ENCODE results near the gene USP22. TPM values are rescaled to one million over a fixed set of nuclear protein-coding genes. Genes with fewer than 3 reads are reported as not detected.

Gene USP22
- total and polyA plus RNA-seq, 10 donors: 21.7 to 200 (median 156) TPM

GRCh38 chr17:21002309-21003006 lies 40.4 kb downstream of the USP22 start:
- H3K36me3 ChIP-seq: peaks cover 0 to 98% (median 72%) of the 10 kb centered on the region in 6 donors
- intact Hi-C loops (cut with DNase I; ENCODE audit: low total_unique reads): no loop called here
- peak; percentile 58 for DNase-seq
- 90 to 96% (median 91%) methylated on average over 26 of the region's 26 CpGs for WGBS, 5 donors
- H3K9me3 ChIP-seq: no peaks in the 10 kb centered on the region
- peaks cover 5 to 84% (median 38%) of the 10 kb centered on the region in 6 donors for H3K4me1 ChIP-seq
- TF ChIP-seq POLR2AphosphoS5 (IDR thresholded peaks at IDR 0.05) (peak in 1 of 3 donors; percentile 58), POLR2A (IDR thresholded peaks at IDR 0.05) (no peak)
- H3K4me3 ChIP-seq: no peak overlapping the region
- peak overlapping the region in 3 of 8 donors; percentile 6 to 71 (median 34) for H3K27ac ChIP-seq
- no peaks in the 10 kb centered on the region for H3K27me3 ChIP-seq (replicated peaks in 1 of 7)

- Histone ChIP-seq H3K36me3 (peaks cover 0 to 92% (median 65%) of the 10 kb centered on the region in 6 donors), H3K27me3 (replicated peaks in 1 of 7) (no peaks in the 10 kb centered on the region), H3K9me3 (no peaks in the 10 kb centered on the region), H3K4me3 (no peak overlapping the region), H3K27ac (peak overlapping the region in 6 of 8 donors; percentile 6 to 36 (median 24)), H3K4me1 (peaks cover 5 to 88% (median 38%) of the 10 kb centered on the region in 6 donors)
- intact Hi-C loops (cut with DNase I; ENCODE audit: low total_unique reads): no loop called here
- TF ChIP-seq CTCF (IDR thresholded peaks at IDR 0.05 in 8 of 11, conservative IDR thresholded peaks at IDR 0.05 in 3 of 11) (no peak), POLR2A (IDR thresholded peaks at IDR 0.05) (no peak), POLR2AphosphoS5 (IDR thresholded peaks at IDR 0.05) (peak; percentile 16 to 46 (median 30))
- peak; percentile 46 for DNase-seq
- 72 to 82% (median 76%) methylated on average over 12 of the region's 12 CpGs for WGBS, 5 donors
Observed at GRCh38 chr17:21001813-21002221, 41.0 kb downstream of the USP22 start.

GRCh38 chr17:21001111-21001812 lies 41.5 kb downstream of the USP22 start:
- peaks cover 5 to 87% (median 37%) of the 10 kb centered on the region in 6 donors for H3K4me1 ChIP-seq
- intact Hi-C loops (cut with DNase I; ENCODE audit: low total_unique reads): no loop called here
- peaks cover 0 to 86% (median 62%) of the 10 kb centered on the region in 6 donors for H3K36me3 ChIP-seq
- TF ChIP-seq POLR2A (IDR thresholded peaks at IDR 0.05): no peak
- no peak for TF ChIP-seq CTCF (IDR thresholded peaks at IDR 0.05 in 8 of 11, conservative IDR thresholded peaks at IDR 0.05 in 3 of 11)
- TF ChIP-seq POLR2AphosphoS5 (IDR thresholded peaks at IDR 0.05): no peak
- peak; percentile 51 for DNase-seq
- no peak overlapping the region for H3K4me3 ChIP-seq
- no peaks in the 10 kb centered on the region for H3K27me3 ChIP-seq (replicated peaks in 1 of 7)
- no peaks in the 10 kb centered on the region for H3K9me3 ChIP-seq
- peak overlapping the region in 5 of 8 donors; percentile 6 to 36 (median 21) for H3K27ac ChIP-seq
- 76 to 86% (median 81%) methylated on average over 7 of the region's 7 CpGs for whole genome bisulfite sequencing, 5 donors

- TF ChIP-seq POLR2AphosphoS5 (IDR thresholded peaks at IDR 0.05) (no peak), CTCF (IDR thresholded peaks at IDR 0.05 in 8 of 11, conservative IDR thresholded peaks at IDR 0.05 in 3 of 11) (no peak), POLR2A (IDR thresholded peaks at IDR 0.05) (no peak)
- WGBS, 5 donors: 84 to 94% (median 92%) methylated on average over 13 of the region's 13 CpGs
- peak; percentile 62 for DNase-seq
- H3K36me3 ChIP-seq: peaks cover 0 to 73% (median 50%) of the 10 kb centered on the region in 6 donors
- H3K4me3 ChIP-seq: no peak overlapping the region
- no peaks in the 10 kb centered on the region for H3K27me3 ChIP-seq (replicated peaks in 1 of 7)
- peak overlapping the region in 6 of 8 donors; percentile 9 to 54 (median 29) for H3K27ac ChIP-seq
- H3K4me1 ChIP-seq: peaks cover 5 to 74% (median 27%) of the 10 kb centered on the region in 6 donors
- H3K9me3 ChIP-seq: no peaks in the 10 kb centered on the region
- intact Hi-C loops (cut with DNase I; ENCODE audit: low total_unique reads): no loop called here
Observed at GRCh38 chr17:20999841-21000532, 42.8 kb downstream of the USP22 start.

All from spleen (tissue), 11 donors.